SJCRH30 (cell line): ENCODE results near the gene BMPR2. TPM values are rescaled to one million over a fixed set of nuclear protein-coding genes. Genes with fewer than 3 reads are reported as not detected.
"Not testable (repeated sequence)": the region's sequence is repeated elsewhere in the genome, so short reads cannot be mapped to it uniquely, and the experiment has no call there.

ENCODE experiments used
- DNase-seq, 2 experiments: peaks; one replicate each; pipeline ENCODE4 v3.0.0-alpha.2; 2015 to 2020
- H3K27ac ChIP-seq: fragments of 250-450 bp; sonication (Bioruptor Pico); 2 replicates; pipeline ENCODE4 v1.5.1; 2020; ENCODE audit warnings: mild to moderate bottlenecking, moderate library complexity
- H3K27me3 ChIP-seq: fragments of 250-450 bp; sonication (Bioruptor Pico); 2 replicates; pipeline ENCODE4 v1.5.1; 2020; ENCODE audit warnings: mild to moderate bottlenecking, moderate library complexity
- H3K36me3 ChIP-seq: fragments of 250-450 bp; sonication (Bioruptor Pico); 2 replicates; pipeline ENCODE4 v1.5.1; 2020; ENCODE audit warnings: mild to moderate bottlenecking, moderate library complexity
- H3K4me1 ChIP-seq: fragments of 250-450 bp; sonication (Bioruptor Pico); 2 replicates; pipeline ENCODE4 v1.5.1; 2020; ENCODE audit warnings: mild to moderate bottlenecking, moderate library complexity
- H3K4me3 ChIP-seq: fragments of 250-450 bp; sonication (Bioruptor Pico); 2 replicates; pipeline ENCODE4 v1.5.1; 2020; ENCODE audit warnings: mild to moderate bottlenecking, moderate library complexity
- H3K9me3 ChIP-seq: fragments of 250-450 bp; sonication (Bioruptor Pico); replicated peaks from 2 replicates; pipeline ENCODE4 v1.5.1; 2020; ENCODE audit warnings: mild to moderate bottlenecking, moderate library complexity
- total RNA-seq: library from RNA; depleted of rRNA; stranded (reverse); fragments of >200 nt; shearing (Covaris generic); gene quantifications from 2 replicates; pipeline ENCODE4 v1.2.3, GENCODE V29; 2014

Gene BMPR2
- total RNA-seq, 1 experiment from 2014 or later: 23.7 TPM

DNA sequence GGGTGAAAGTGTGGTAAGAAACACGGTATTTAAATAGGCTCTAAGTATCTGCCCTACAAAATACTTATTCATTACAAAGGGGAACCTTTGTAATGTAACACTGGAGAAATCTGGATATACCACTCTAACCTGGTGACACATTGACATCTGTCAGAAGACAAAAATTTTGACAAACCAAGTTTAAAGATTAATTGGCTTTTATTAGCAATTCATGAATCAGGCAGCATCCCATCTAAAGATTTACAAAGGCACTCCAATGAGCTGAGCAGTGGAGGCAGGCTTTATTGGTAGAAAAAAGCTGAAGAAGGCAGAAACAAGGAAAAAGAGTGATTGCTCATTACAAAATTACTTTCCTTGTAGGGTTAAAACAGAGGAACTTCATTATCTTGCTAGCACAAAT, 35.0 kb downstream of the BMPR2 start:
- Histone ChIP-seq H3K27ac (no peak overlapping the region), H3K9me3 (no peaks in the 10 kb centered on the region; the same call in 1 of the 2 replicates), H3K27me3 (no peaks in the 10 kb centered on the region), H3K4me1 (no peaks in the 10 kb centered on the region), H3K36me3 (0 out of 2 replicates have a peak, but pooled peaks cover 5% of the 10 kb centered on the region), H3K4me3 (no peak overlapping the region)
- DNase-seq: no peak

DNA sequence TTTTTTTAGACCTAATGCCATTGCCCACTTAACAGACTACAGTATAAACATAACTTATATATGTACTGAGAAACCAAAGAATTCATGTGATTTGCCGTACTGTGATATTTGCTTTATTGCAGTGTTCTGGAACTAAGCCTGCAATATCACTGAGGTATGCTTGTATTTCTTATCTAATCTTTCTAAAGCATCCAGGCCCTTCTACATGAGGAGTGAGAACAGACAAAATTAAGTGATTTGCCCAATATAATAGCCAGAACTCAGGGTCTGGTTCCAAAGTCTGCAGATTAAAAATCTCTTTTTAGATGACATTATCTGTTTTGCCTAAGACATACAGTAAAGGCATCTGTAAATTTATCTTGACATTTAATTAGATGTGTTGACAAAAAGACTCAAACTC, 41.9 kb downstream of the BMPR2 start:
- H3K36me3 ChIP-seq: no peaks in the 10 kb centered on the region
- H3K27me3 ChIP-seq: no peaks in the 10 kb centered on the region
- no peak for DNase-seq
- H3K9me3 ChIP-seq: no peaks in the 10 kb centered on the region; the same call in 1 of the 2 replicates
- peaks cover 10% of the 10 kb centered on the region for H3K4me1 ChIP-seq
- H3K4me3 ChIP-seq: no peak overlapping the region
- no peak overlapping the region for H3K27ac ChIP-seq

DNA sequence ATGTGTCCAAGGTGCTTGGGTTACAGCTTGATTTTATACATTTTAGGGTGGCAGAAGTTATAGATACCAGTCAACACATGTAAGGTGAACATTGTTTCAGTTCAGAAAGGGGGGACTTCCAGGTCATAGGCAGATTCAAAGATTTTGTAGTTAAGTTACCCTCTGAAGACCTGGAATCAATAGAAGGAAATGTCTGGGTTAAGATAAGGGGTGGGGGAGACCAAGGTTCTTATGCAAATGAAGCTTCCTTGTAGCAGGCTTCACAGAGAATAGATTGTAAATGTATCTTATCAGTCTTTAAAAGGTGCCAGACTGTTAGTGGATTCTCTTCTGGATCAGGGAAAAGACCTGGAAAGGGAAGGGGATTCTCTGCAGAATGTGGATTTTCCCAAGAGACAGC, 42.4 kb downstream of the BMPR2 start:
- H3K4me3 ChIP-seq: no peak overlapping the region
- no peaks in the 10 kb centered on the region for H3K36me3 ChIP-seq
- H3K4me1 ChIP-seq: peaks cover 10% of the 10 kb centered on the region
- H3K9me3 ChIP-seq: no peaks in the 10 kb centered on the region; the same call in 1 of the 2 replicates
- H3K27me3 ChIP-seq: no peaks in the 10 kb centered on the region
- no peak overlapping the region for H3K27ac ChIP-seq
- no peak for DNase-seq

DNA sequence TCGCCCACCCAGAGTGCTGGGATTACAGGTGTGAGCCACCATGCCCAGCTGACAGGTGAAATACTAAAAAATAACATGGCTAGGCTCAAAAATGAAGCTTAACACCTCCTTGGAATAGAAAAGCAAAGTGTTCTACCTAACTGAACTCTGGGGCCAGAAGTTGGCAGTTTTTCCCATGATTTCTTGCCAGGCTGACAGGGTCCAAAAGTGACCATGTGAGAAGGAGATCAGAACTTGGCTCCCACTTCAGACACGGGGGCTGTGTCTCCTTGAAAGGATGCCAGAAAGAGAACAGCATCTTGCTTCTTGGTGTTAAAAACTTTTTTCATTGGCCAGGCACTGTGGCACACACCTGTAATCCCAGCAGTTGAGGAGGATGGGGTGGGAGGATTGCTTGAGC, 47.0 kb downstream of the BMPR2 start:
- H3K27me3 ChIP-seq: no peaks in the 10 kb centered on the region
- peaks cover 10% of the 10 kb centered on the region for H3K4me1 ChIP-seq
- no peak overlapping the region for H3K4me3 ChIP-seq
- H3K36me3 ChIP-seq: no peaks in the 10 kb centered on the region
- no peak overlapping the region for H3K27ac ChIP-seq
- no peak for DNase-seq
- H3K9me3 ChIP-seq: no peaks in the 10 kb centered on the region

DNA sequence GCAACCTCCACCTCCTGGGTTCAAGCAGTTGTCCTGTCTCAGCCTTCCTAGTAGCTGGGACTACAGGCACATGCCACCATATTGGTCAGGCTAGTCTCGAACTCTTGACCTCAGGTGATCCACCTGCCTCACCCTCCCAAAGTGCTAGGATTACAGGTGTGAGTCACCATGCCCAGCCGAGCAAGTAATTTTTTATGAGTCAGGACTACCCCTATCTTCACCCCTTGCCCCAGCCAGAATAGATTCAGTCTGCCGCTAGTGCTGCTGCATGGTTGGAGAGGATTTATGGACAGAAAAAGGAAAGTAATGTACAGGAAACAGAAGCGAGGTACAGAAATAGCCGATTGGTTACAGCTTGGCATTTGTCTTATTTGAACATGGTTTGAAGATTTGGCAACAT, 48.9 kb downstream of the BMPR2 start:
- Histone ChIP-seq H3K9me3 (no peaks in the 10 kb centered on the region), H3K4me3 (no peak overlapping the region), H3K27ac (no peak overlapping the region), H3K27me3 (no peaks in the 10 kb centered on the region), H3K36me3 (0 out of 2 replicates have a peak, but pooled peaks cover under 1% of the 10 kb centered on the region), H3K4me1 (no peaks in the 10 kb centered on the region)
- DNase-seq: no peak

DNA sequence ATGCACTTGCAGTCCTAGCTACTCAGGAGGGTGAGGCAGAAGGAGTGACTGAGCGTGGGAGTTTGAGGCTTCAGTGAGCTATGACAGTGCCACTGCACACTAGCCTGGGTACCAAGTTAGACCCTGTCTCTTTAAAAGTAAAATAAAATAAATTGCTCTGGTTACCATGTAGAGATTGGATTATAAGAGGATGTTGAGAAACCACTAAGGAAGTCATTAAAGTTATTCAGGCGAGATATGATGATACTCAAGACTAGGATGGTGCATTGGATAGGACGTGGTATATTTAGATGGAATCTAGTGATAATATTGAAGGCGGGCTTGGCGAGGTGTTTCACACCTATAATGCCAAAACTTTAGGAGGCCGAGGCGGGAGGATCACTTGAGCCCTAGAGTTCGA, 50.6 kb downstream of the BMPR2 start:
- Histone ChIP-seq H3K9me3 (no peaks in the 10 kb centered on the region), H3K4me3 (no peak overlapping the region), H3K4me1 (no peaks in the 10 kb centered on the region), H3K27ac (no peak overlapping the region), H3K36me3 (0 out of 2 replicates have a peak, but pooled peaks cover 3% of the 10 kb centered on the region), H3K27me3 (no peaks in the 10 kb centered on the region)
- DNase-seq: no peak

DNA sequence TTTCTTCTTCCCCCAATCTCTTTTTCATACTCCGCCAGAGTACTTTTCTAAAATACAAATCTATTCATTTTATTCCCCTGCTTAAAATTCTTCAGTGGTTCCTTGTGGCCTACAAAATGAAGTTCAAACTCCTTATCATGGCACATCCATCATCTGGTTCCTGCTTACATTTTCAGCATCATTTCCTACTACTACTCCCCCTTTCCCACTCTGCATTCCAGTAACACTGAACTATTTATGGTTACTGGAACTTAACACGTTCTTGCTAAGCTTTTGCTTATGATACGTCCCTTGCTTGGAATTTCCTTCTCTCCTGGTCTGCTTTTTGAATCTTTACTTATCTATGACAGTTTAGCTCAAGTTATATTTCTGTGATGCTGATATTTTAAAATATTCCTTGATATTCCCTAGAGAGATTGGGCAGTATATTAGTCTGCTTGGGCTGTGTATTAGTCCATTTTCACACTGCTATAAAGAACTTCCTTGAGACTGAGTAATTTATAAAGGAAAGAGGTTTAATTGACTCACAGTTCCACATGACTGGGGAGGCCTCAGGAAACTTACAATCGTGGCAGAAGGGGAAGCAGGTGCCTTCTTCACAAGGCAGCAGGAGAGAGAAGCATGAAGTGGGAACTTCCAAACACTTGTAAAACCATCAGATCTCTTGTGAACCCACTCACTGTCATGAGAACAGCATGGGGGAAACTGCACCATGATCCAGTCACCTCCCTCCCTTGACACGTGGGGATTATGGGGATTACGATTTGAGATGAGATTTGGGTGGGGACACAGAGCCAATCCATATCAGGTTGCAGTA, 53.2 kb downstream of the BMPR2 start:
- Histone ChIP-seq H3K4me3 (no peak overlapping the region), H3K27ac (no peak overlapping the region), H3K36me3 (0 out of 2 replicates have a peak, but pooled peaks cover 3% of the 10 kb centered on the region), H3K9me3 (no peaks in the 10 kb centered on the region), H3K27me3 (no peaks in the 10 kb centered on the region), H3K4me1 (no peaks in the 10 kb centered on the region)
- DNase-seq: no peak

DNA sequence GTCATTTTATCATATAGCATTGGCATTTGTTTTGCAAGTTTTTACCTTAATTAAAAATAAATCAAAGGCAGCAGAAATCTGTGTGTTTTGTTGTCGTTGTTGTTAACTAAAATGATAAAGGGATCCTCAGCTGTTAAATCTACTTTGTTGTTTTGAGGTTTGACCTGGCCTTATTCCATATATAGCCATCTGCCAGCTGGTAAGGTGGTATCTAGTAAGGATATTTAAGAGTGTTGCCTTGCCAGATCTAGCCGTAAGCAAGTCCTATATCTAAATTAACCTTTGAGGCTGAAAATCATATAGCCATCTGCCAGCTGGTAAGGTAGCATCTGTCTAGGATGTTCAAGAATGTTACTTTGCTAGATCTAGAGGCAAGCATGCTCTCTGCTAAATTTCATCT, 56.6 kb downstream of the BMPR2 start:
- Histone ChIP-seq H3K36me3 (0 out of 2 replicates have a peak, but pooled peaks cover 3% of the 10 kb centered on the region), H3K4me3 (no peak overlapping the region), H3K9me3 (no peaks in the 10 kb centered on the region), H3K4me1 (no peaks in the 10 kb centered on the region), H3K27ac (no peak overlapping the region), H3K27me3 (no peaks in the 10 kb centered on the region)
- no peak for DNase-seq

DNA sequence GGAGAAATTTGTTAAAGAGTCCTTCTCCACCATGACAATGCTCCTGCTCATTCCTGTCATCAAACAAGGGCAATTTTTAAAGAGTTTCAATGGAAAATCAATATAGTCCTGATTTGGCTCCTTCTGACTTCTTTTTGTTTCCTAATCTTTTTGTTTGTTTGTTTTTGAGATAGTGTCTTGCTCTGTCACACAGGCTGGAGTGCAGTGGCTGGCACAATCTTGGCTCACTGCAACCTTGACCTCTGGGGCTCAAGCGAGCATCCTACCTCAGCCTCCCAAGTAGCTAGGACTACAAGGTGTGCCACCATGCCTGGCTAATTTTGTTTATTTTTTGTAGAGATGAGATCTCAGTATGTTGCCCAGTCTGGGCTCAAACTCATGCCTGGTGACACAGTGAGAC, 58.3 kb downstream of the BMPR2 start:
- Histone ChIP-seq H3K27me3 (no peaks in the 10 kb centered on the region), H3K36me3 (0 out of 2 replicates have a peak, but pooled peaks cover 3% of the 10 kb centered on the region), H3K9me3 (no peaks in the 10 kb centered on the region), H3K27ac (no peak overlapping the region), H3K4me1 (no peaks in the 10 kb centered on the region), H3K4me3 (no peak overlapping the region)
- DNase-seq: no peak

DNA sequence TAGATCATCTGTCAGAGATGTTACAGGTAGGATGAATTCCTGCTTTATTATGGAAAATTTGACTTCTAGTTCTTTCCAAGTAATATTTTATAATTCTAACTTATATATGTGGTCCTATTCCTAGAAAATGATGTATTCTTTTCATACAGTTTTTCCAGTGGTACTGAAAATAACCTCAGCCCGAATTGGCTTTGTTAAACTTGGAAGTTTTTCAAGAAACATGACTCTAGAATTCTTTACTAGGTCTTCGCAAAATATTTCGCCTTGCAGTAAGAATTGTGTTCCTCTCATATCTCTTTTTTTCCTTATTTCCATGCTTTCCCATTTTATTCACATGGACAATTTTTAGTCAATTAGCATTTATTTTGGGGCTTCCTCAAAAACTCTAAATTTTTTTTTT, 60.5 kb downstream of the BMPR2 start:
- H3K4me1 ChIP-seq: no peaks in the 10 kb centered on the region
- H3K4me3 ChIP-seq: no peak overlapping the region
- no peaks in the 10 kb centered on the region for H3K9me3 ChIP-seq
- no peak overlapping the region for H3K27ac ChIP-seq
- no peaks in the 10 kb centered on the region for H3K36me3 ChIP-seq
- DNase-seq: no peak
- H3K27me3 ChIP-seq: no peaks in the 10 kb centered on the region

DNA sequence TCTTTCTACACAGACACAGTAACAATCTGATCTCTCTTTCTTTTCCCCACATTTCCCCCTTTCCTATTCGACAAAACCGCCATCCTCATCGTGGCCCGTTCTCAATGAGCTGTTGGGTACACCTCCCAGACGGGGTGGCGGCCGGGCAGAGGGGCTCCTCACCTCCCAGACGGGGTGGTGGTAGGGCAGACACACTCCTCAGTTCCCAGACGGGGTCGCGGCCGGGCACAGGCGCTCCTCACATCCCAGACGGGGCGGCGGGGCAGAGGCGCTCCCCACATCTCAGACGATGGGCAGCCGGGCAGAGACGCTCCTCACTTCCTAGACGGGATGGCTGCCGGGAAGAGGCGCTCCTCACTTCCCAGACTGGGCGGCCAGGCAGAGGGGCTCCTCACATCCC, 64.0 kb downstream of the BMPR2 start:
- DNase-seq, H3K27me3 ChIP-seq, H3K4me1 ChIP-seq, H3K36me3 ChIP-seq, H3K9me3 ChIP-seq, H3K27ac ChIP-seq, H3K4me3 ChIP-seq: not testable (repeated sequence)

DNA sequence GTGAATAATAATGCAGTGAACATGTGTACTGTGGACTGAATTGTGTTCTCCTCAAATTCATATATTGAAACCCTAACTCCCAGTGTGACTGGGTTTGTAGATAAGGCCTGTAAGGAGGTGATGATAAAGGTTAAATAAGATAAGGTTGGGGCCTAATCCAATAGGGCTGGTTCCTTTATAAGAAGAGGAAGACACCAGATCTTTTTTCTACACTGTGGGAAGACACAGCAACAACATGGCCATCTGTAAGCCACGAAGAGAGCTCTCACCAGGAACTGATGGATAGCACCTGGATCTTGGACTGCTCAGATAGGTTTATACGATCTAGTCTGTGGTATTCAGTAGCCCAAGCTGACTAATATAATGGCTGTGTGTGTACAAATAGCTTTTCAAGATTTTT, 66.8 kb downstream of the BMPR2 start:
- no peaks in the 10 kb centered on the region for H3K27me3 ChIP-seq
- H3K4me3 ChIP-seq: no peak overlapping the region
- no peak for DNase-seq

DNA sequence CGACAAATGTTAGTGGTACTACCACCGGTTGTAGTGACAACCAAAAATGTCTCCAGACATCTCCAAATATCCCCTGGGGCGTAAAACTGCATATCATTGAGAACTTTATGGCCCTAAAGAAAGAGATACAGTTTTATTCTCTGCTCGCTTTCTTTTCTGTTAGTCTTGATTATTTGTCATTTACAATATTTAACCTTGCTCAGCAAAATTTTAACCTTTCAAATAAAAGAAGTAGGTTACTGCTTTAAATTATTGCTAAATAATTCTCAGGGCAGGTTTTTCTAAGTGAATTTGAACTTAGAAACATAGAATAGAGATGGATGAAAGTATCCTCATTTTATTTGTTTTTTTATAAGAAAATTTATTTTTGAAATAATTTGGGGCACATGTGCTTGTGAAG, 67.9 kb downstream of the BMPR2 start:
- no peaks in the 10 kb centered on the region for H3K36me3 ChIP-seq
- no peaks in the 10 kb centered on the region for H3K4me1 ChIP-seq
- no peaks in the 10 kb centered on the region for H3K27me3 ChIP-seq
- H3K9me3 ChIP-seq: 0 out of 2 replicates have a peak, but pooled peaks cover 3% of the 10 kb centered on the region
- H3K4me3 ChIP-seq: no peak overlapping the region
- DNase-seq: no peak
- H3K27ac ChIP-seq: no peak overlapping the region

More for the DNA sequence above, 66.8 kb downstream of the BMPR2 start:
- no peak overlapping the region for H3K27ac ChIP-seq
- no peaks in the 10 kb centered on the region for H3K4me1 ChIP-seq
- H3K9me3 ChIP-seq: 0 out of 2 replicates have a peak, but pooled peaks cover 3% of the 10 kb centered on the region
- H3K36me3 ChIP-seq: no peaks in the 10 kb centered on the region

DNA sequence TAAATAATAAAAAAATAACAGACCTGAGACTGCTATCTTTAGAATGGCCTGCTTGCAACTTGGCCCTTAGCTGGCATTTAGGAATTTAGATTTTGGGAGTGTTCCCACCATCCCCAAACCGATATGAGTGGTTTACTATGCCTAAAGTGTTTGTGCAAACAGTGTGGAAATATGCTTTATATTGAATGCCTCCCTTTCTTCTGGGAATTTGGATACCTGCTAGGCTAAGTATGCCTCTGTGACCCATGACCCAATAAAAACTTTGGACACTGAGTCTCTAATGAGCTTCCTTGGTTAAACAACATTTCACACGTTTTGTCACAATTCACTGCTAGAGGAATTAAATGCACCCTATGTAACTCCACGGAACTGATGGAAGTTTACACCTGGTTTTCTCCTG, 73.2 kb downstream of the BMPR2 start:
- DNase-seq: no peak
- H3K27me3 ChIP-seq: no peaks in the 10 kb centered on the region
- H3K4me1 ChIP-seq: no peaks in the 10 kb centered on the region
- no peaks in the 10 kb centered on the region for H3K9me3 ChIP-seq
- H3K4me3 ChIP-seq: no peak overlapping the region
- H3K36me3 ChIP-seq: no peaks in the 10 kb centered on the region
- H3K27ac ChIP-seq: no peak overlapping the region

DNA sequence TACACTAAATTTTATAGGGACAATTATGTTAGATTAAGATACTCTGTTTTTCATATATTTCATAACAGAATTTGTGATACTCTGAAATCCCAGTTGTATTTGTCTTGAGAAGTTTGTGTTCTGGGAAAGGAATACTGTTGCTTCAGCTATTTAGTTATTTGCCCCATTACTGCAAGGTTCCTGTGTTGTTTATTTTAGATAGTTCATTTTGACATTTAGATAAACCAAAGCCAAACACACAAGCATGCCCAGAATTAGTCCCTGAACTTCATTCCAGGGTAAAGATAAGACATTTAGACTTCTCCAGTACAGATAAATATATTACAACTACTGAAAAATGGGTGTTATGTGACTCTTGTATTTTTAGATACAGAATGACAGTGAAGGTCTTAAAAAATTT, 74.7 kb downstream of the BMPR2 start:
- DNase-seq: no peak
- no peaks in the 10 kb centered on the region for H3K4me1 ChIP-seq

DNA sequence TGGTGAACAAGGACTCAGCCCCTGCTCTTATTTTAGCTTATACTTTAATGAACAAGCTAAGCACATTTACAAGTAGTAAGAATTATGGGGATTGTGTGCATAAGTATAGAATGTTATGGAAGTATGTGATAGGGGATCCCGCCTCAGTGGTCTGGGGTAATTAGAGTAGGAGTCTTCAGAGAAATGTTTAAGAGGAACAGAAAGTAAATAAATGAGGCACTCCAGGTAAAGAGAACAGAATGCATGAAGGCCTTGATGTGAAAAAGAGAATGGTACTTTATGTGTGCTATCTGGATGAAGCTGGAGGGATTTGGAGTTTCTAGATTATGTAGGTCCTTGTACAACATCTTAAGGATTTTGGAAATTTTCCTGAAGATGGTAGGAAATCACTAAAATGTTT, 76.6 kb downstream of the BMPR2 start:
- H3K9me3 ChIP-seq: no peaks in the 10 kb centered on the region
- DNase-seq: no peak

More for the DNA sequence above, 74.7 kb downstream of the BMPR2 start:
- Histone ChIP-seq H3K27ac (no peak overlapping the region), H3K4me3 (no peak overlapping the region), H3K9me3 (no peaks in the 10 kb centered on the region), H3K36me3 (no peaks in the 10 kb centered on the region), H3K27me3 (no peaks in the 10 kb centered on the region)

More for the DNA sequence above, 76.6 kb downstream of the BMPR2 start:
- H3K4me3 ChIP-seq: no peak overlapping the region
- H3K27ac ChIP-seq: no peak overlapping the region
- no peaks in the 10 kb centered on the region for H3K27me3 ChIP-seq
- no peaks in the 10 kb centered on the region for H3K36me3 ChIP-seq
- H3K4me1 ChIP-seq: no peaks in the 10 kb centered on the region
